NCI-H460 (cell line): ENCODE results near the gene MCM10. TPM values are rescaled to one million over a fixed set of nuclear protein-coding genes. Genes with fewer than 3 reads are reported as not detected.

ENCODE experiments used
- DNase-seq: peaks from one replicate; pipeline ENCODE4 v3.0.0-alpha.2; 2016; ENCODE audit warnings: low read depth; ENCODE audit errors: extremely low read depth
- small RNA-seq, 2 experiments: library from RNA; depleted of rRNA; stranded (forward); fragments of <200 nt; gene quantifications; one replicate each; pipeline ENCODE3, GENCODE V24; 2014
- total RNA-seq: library from RNA; depleted of rRNA; stranded (reverse); fragments of >200 nt; shearing (Covaris generic); gene quantifications from 2 replicates; pipeline ENCODE4 v1.2.3, GENCODE V29; 2014; rRNA removed

The MCM10 gene
- total RNA-seq, 1 experiment from 2014 or later = 9.8 TPM

- no peak for DNase-seq
Measured at GRCh38 chr10:13256627-13257026, 95.3 kb downstream of the MCM10 start.

GRCh38 chr10:13257621-13258140 is 96.3 kb downstream of the MCM10 start:
- DNase-seq = no peak

Small RNA genes within 50 kb of the gene (small RNA-seq; reads per million reads assigned to genes)
- gene RNU6-6P = 0 to 0.06 reads per million in 2 experiments

Other genes starting within 250 kb of the MCM10 start
- 0.02 TPM in 1 of 2 replicates, not detected in the other for gene CCDC3, start 159.8 kb upstream of the MCM10 start, total RNA-seq
- 13.2 and 13.3 TPM in 2 replicates for gene OPTN, start 61.4 kb upstream of the MCM10 start, total RNA-seq
- gene UCMA, start 72.8 kb downstream of the MCM10 start, total RNA-seq = not detected in 2 replicates
- 14.1 and 18.5 TPM in 2 replicates for gene PHYH, start 138.5 kb downstream of the MCM10 start, total RNA-seq
- gene SEPHS1, start 186.7 kb downstream of the MCM10 start, total RNA-seq = 46.0 and 62.0 TPM in 2 replicates